ENCODE results near the gene VWA5B1.

Gene VWA5B1

DNA sequence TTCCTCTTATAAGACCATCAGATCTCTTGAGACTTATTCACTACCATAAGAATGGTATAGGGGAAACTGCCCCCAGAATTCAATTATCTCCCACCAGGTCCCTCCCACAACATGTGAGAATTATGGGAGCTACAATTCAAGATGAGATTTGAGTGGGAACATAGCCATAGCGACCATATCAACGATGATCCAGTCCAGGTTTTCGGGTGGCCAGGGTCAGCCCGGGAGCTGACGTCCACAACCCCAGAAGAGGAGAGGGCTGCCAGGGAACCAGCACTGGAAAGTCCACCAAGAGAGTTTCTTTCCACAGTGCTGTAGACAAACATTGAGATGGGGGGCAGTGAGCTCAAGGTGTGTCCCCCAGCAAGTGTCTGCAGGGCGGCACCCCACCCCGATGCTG, 88.4 kb downstream of the VWA5B1 start:
- DNase-seq (ENCODE audit: insufficient read length, low spot score), result no peak
- FAIRE-seq, result no peak

DNA sequence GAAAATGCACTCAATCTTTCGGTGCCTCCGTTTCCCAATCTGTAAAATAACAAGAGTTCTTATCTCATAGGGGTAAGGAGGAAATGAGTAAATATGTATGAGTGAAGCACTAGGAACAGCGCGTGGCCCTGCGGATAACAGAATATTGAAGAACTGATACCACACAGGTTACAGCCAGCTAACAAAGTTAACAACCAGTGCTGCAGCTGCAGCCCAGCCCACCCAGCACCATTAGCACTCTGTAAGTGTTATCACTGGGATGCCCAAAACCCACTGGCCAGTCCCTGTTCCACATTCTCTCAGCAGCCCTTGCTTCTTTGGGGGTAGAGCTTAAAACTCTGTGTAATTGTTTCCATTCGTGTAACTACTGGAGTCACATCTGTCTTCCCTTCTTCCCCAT, 89.5 kb downstream of the VWA5B1 start:
- DNase-seq (ENCODE audit: insufficient read length, low spot score) (no peak), FAIRE-seq (no peak)

DNA sequence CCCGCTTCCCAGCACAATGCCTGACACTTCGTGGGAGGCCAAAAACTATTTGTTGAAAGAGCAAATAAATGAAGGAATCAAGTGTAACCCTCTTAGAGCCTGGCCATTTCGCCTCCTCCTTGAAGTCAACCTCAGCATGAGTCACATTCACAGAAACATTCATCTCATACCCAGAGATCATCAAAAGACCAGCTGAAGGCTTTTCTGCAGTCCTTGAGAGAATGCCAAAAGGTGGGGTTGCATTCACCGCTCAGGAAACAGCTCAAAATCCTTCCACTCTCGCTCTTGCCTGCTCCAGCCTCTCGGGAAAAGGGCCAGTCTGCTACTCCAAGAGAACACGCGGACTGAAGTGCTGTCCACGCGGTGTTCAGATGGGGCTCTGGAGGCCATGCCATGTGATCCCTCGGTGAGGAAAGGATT, 90.0 kb downstream of the VWA5B1 start:
- FAIRE-seq, result no peak
- no peak for DNase-seq (ENCODE audit: insufficient read length, low spot score)

DNA sequence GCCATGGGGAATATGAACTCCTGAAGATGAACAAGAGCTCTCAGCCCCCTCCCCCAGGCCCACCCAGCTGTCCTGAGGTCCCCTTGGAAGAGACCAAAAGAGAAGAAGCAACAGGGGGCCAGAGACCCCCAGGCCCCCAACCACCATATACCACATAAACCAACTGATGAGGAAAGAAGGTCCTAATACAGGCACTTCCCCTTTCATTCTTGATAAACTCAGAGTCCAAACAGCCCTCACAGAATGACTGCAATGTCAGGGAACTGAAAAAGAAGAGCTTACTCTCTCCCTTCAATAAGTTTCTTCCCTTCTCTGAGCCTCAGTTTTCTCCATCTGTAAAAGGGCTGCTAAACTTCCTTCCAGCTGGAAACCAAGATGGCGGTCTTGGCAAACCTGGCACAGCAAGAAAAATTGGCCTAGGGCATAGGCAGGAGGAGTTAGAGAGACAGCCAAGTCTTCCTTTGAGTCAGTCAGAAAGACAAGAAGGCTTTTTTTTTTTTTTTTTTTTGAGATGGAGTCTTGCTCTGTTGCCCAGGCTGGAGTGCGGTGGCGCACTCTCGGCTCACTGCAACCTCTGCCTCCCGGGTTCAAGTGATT, 90.5 kb downstream of the VWA5B1 start:
- DNase-seq (ENCODE audit: insufficient read length, low spot score), result no peak
- no peak for FAIRE-seq

DNA sequence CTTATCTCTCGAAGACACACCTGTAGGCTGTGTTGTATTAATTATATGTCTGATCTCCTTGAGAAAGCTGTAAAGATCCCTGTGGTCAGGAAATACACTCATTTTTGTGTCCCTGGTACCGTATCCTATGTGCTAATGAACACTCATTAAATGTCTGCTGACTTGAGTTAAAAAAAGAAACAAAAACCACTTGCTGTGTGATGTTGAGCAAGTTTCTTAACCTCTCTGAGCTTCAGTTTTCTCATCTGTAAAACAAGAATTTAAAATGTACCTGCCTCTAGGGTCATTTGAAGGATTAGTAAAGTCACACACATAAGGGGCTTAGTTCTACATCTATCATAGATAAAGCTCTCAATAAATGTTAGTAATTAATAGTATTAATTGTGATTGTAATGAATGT, 91.3 kb downstream of the VWA5B1 start:
- FAIRE-seq, result no peak

DNA sequence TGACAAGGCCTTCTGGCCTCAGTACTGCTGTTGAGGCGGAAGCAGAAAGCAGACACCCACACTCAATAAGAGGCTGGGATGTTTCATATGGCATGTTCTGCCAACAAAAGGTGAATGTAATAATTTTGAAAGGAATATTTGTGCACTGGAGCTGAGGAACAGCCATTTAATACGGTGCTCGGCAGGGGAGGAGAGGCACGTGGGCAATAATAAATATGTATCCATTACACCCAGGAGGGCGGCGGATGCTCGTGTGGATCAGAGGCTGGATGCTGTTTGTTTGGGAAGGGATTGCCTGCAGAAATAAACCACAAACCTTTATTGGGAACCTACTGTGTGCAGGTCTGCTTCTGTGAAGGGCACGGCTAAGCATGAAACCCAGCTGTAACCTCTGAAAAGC, 92.0 kb downstream of the VWA5B1 start:
- FAIRE-seq (no peak), DNase-seq (ENCODE audit: insufficient read length, low spot score) (no peak)

More for the DNA sequence above, 91.3 kb downstream of the VWA5B1 start:
- no peak for DNase-seq (ENCODE audit: insufficient read length, low spot score)

DNA sequence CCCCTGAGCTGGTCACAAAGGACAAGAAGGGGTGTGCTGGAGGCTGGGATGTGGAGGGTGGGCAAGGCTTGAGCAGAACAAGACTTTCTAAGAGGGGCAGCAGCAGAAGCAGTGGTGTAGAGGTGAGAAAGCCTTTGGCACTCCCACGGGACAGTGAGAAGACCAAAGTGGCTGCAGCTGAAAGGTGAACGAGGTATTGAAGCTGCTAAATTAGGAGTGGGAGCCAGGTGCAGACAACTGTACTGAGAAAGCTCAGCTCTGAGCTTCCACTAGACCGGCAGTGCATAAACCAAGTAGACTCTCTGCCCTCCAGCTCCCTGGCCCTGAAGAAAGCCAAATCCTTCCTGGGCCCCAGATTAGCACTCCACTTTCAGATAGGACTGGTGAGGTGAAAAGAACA, 93.0 kb downstream of the VWA5B1 start:
- FAIRE-seq (no peak), DNase-seq (ENCODE audit: insufficient read length, low spot score) (no peak)

DNA sequence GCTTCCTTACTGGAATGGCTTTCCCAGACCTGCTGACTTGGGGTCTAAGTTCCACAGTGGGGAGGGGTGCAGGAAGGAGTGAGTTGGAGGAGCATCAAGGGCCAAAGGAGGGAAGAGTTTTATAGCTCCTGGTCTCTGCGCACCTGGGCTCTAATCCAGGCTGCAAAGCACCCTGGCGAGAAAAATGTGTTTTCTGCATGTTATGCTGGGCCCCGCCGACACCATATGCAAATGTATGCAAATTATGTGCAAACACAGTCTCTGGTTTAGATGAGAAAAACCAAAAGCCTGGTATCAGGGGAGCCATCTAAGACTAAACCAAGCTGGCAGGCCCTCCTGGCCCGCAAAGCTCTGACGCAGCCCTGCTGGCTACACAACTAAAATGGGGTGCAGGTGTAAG, 95.0 kb downstream of the VWA5B1 start:
- DNase-seq (ENCODE audit: insufficient read length, low spot score) (no peak), FAIRE-seq (no peak)

DNA sequence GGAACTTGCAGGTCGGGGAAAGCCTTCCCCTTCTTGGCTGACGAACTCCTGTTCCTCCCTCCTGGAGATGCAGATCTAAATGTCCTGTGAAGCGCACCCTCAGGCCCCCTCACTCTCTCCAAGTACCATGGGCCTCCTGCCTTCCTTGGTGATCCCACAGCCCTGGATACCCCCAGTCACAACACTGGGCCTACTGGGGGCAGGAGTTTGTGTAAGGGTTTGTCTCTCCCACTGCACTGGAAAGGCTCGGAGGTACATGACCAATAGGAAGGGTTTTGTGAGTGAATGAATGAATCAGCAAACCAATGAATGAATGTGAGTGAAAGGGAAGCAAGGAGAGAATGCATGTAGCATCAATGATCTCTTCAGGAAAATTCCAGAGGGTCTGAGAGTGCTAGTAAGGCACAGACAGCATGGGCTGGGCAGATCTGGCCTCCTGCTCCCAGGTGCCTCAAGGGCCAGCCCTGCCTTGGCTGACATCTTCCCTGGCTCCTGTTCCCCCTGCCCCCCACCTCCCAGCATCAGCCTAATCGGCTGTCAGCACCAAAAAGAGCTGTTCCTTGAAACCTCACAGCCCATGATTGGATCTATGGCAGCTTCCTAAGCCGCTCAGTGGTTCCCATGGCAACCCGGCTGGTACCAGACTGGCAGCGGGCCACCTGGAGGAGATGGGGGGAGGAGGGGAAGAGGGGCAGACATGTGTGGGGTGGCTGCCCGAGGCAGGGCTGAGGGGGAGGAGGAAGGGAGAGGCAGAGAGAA, 95.8 kb downstream of the VWA5B1 start:
- DNase-seq (ENCODE audit: insufficient read length, low spot score) (no peak), FAIRE-seq (no peak)

DNA sequence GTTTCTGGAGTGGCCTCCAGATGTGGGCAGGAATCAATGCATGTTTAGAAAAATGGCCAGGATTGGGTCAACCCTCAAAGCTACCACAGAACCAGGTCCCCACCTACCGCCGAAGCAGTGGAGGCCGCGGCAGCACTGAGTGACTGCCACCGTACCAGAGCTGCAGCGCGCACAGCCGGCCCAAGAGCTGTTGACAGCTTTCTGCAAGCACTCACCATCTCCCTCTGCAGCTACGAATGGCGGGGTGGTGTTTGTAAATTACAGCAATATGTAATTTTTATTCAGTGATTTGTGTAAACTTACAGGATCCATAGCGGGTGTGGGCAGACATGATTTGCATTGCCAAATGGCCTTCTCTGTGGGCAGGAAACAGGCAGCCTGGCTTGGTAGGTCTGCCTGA, 98.9 kb downstream of the VWA5B1 start:
- no peak for FAIRE-seq

DNA sequence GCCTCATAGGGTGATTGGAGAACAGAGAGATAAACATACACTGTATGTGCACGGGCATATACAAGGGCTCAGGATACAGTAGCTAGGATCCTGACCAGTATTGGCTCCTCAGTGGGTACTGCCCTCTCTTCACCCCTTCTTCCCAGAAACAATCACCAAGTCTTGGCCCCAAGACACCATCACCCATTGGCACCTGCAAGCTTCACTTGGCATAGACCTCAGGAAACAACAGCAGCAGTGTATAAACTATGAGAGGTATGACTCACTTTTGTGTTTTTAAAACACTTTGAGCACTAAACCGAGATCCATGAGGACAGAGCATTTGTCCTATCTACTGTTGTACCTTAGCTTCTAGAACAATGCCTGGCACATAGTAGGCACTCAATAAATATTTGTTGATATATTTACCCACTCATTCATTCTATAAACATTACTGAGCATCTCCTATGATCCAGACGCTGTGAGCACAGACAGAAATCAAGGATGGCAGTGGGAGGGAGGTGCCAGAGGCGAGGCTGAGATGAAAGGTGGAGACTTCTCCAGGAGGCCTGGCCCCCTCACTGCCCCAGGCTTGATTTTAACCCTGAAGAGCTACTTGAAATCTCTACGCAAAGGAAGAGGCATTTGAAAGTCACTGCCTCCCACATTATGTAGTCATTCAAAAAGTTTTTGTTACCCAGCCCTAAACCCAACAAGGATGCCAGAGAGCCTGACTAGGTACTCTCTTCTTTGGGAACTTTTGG, 100.1 kb downstream of the VWA5B1 start:
- FAIRE-seq (no peak), DNase-seq (ENCODE audit: insufficient read length, low spot score) (no peak)

More for the DNA sequence above, 98.9 kb downstream of the VWA5B1 start:
- DNase-seq (ENCODE audit: insufficient read length, low spot score), result no peak

DNA sequence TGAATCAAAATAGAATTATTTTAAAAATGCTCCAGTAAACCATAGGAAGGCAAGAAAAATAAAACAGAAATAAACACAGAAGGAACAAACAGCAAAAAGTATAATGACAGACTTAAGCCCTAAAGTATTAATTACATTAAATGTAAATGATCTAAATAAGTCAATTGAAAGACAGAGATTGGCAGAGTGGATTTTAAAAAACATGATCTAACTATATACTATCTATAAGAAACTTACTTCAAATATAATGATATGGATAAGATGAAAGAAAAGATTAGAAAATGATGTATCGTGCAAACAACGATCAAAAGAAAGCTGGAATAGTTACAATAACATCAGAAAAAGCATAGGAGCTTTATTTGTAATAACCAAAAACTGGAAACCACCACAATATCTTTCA, 104.6 kb downstream of the VWA5B1 start:
- FAIRE-seq (no peak), DNase-seq (ENCODE audit: insufficient read length, low spot score) (no peak)

DNA sequence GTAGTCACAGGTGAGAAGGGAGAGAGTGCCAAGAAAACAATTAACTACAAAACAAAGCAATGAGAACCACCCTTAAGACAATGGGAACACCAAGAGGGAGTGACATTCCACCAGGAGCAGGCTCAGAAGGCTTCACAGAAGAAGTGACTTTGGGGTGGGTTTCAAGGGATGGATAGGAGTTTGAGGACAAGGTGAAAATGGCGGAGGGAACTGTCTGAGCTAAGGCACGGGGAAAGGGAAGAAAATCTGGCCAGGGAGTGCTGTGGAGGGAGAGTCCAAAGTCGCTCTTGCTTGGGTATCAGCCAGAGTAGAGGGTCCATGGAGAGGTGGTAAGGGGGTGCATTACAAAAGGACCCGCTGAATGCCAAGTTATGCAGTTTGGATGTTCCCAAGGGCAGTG, 108.1 kb downstream of the VWA5B1 start:
- FAIRE-seq, result no peak
- DNase-seq (ENCODE audit: insufficient read length, low spot score), result no peak

DNA sequence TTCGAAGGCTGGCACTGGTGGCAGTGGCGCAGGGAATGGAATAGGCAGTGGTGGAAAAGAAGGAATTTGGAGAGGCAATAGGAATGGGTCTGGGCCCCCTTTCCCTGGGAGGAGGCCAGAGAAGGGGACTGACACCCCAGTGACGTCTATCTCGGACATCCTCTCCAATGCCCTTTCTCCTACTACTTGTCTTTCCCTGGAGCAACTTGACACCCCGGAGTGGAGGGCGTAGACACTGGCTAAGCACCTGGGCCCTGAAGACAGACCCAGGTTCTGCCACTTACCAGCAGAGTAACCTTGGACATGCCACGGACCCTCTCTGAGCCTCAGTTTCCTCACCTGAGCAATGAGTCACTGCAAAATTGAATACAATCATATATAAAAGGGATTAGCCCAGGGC, 108.5 kb downstream of the VWA5B1 start:
- DNase-seq (ENCODE audit: insufficient read length, low spot score), result no peak
- no peak for FAIRE-seq

DNA sequence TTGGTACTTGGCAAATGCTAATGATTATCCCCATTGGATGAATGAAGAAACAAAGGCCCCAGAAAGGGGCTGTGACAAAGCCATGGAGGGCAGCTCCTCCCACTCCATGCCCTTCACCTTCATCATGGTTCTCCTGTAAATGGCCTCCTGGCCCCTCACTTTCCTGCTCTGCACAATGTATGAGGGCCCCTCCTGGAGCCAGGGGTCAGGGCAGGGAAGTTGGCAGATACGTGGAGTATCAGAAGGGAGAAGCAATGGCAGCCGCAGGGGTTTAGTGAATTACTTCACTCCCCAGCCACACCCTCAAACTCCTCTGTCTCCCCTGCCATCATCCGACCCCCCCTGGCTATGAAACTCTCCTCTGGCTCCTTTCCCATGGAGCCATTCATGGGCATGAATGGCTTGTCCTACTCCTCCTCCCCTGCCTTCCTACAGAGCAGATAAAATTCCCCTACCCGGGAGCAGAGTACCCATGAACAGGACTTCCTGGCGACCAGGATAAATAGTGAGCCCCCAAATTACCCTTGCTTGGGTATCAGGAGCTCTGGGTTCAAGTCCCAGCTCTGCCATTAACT, 109.0 kb downstream of the VWA5B1 start:
- DNase-seq (ENCODE audit: insufficient read length, low spot score) (no peak), FAIRE-seq (no peak)

DNA sequence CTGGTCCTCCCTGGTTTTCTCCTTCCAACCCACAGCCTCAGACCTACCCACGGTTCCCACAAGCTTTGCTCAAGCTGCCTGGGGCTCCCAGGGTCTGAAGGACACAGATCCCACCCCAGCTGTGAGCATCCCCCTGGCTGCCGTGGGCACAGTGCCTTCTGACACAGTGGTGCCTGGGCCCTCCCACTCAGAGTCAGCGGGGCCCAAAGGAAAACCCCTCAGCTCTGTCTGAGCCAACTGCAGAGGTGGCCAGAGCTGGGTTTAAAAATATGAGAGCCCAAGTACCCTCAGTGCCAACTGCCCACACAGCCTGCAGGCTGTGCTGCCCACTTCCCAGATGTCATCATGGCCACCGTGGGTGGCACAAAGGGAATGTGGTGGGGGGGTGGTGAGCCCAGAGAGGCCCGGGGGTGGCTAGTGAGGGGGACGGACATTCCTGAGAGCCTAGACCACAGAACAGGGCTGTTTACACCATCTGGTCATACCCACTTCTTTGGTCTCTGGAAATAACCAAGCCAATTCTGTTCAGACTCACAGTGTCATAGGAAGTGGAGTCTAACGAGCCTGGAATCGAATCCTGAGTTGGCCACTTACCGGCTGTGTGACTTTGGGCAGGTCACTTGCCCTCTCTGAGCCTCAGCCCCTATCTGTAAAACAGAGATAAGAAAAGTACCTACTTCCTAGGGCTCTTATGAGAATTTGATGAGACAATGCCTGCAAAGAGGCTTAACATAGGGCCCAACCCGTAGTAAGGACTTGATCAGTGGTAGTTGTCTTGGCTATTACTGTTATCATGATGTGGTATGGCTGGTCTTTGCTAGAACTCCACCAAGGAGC, 109.9 kb downstream of the VWA5B1 start:
- no peak for DNase-seq (ENCODE audit: insufficient read length, low spot score)

DNA sequence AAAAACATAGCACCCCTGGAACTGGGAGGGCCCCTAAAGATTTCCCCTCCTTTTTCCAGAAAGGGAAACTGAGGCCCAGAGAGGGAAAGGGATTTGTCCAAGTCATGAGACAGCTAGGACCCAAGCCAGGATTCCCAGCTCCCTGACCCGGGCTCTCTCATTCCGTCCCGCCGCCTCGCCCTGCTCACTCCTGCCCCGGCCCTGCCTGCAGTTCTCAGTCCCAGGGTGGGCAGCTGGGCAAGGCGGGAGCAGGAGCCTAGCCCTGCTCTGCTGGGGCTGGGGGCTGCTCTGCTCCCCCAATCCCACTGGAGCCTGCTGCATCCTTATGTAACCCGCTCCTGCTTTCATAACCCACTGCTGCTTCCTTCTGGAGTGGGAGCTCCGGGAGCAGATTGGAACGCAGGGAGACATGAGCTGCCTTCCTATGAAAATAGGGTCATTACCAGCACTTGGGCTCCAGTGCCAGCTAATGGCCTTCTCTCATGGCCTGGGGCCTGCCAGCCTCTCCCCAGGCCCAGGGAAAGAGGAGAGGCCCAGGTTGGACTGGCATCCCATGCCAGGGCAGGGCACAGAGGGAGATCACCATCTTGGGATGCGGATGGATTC, 110.8 kb downstream of the VWA5B1 start:
- FAIRE-seq (no peak), DNase-seq (ENCODE audit: insufficient read length, low spot score) (no peak)

More for the DNA sequence above, 109.9 kb downstream of the VWA5B1 start:
- no peak for FAIRE-seq

DNA sequence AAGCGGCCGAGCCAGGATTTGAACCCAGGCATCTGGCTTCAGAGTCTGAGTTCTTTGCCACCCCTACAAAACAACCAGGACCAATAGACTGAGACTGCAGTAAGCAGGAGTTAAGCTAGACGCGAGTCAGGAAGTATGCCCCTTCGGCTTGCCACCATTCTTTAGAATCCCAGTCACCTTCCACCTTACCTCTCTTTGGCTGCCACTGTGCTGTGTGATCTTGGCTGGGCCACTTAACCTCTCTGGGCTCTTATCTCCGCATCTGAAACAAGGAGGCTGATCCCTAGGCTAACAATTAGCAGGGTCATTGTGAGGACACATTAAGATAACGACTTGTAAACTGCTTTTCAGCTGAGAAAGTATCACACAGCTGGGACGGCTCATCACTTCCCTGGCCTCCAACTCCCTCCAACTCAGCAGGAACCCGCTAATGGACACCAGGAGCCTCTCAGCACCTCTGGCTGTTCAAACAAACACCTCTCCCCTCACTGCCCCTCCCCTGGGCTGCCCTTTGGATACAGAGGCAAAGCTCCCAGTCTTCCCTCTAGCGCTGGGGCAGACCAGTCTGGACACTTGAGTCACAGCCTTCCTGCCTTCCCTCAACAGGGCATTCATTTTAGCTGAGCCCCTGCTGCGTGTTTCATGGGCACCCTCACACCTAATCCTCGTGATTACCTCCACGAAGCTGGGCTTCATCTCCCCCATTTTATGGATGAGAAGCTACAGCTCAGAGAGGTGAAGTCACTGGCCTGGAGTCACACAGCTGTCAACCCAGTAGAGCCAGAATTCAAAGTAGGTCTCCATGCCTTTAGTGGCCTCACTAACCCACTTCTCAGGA, 112.1 kb downstream of the VWA5B1 start:
- no peak for DNase-seq (ENCODE audit: insufficient read length, low spot score)
- FAIRE-seq, result no peak

DNA sequence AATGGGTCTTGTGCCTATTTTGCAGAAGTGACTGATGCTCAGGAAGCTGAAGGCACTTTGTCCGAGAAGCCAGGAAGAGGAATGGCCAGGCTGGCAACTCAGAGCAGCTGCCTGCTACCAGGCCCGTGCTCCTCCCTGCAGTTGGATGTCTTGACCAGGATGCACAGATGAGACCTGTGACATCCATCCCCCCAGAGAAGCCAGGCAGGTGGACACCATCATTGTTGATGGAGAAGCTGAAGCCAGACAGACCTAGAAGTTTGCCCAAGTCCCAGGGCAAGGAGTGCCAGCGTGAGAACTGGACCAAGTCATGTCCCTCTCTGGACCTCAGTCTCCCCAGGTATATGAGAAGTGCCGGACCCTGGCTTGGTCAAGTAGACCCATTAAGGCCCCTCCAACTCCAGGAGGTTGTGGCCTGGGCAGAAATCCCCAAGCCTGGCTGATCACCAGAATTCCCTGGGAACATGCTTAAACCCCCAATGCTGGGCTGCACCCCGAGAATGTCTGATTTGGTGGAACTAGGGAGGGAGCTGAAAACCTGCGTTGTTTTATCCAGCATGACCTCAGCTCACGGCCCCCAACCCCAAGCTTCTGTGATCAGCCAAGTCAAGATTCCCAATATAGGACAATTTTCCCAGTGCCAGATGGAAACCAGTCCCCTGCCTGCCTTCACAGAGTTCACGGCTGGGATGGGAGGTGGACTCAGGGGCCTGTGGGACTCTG, 112.9 kb downstream of the VWA5B1 start:
- FAIRE-seq, result no peak
- no peak for DNase-seq (ENCODE audit: insufficient read length, low spot score)

Measured in HTR-8/SVneo (cell line).